ENCODE data around the gene CATSPER3. TPM values are rescaled to one million over a fixed set of nuclear protein-coding genes. Genes with fewer than 3 reads are reported as not detected.

CATSPER3 gene
- total RNA-seq, 6 experiments from 2014 or later = 0.14 to 0.25 (median 0.19) TPM; not detected in 3

- Mint-ChIP-seq H3K27me3 (ENCODE audit: insufficient read depth) (peaks cover 25% of the 10 kb centered on the region), H3K4me1 (ENCODE audit: low read depth) (no peaks in the 10 kb centered on the region), H3K9me3 (no peaks in the 10 kb centered on the region), H3K4me3 (no peak overlapping the region), H3K27ac (no peak overlapping the region), H3K36me3 (ENCODE audit: low read depth) (no peaks in the 10 kb centered on the region)
- no peak for TF ChIP-seq CTCF (IDR thresholded peaks at IDR 0.05)
- DNase-seq = no peak
Observed at GRCh38 chr5:135041145-135041587, 73.5 kb downstream of the CATSPER3 start.

- DNase-seq = no peak
- no peak overlapping the region for H3K4me3 Mint-ChIP-seq
- peaks cover 29% of the 10 kb centered on the region for H3K27me3 Mint-ChIP-seq (ENCODE audit: insufficient read depth)
- TF ChIP-seq CTCF (IDR thresholded peaks at IDR 0.05) = no peak
- H3K36me3 Mint-ChIP-seq (ENCODE audit: low read depth) = no peaks in the 10 kb centered on the region
- H3K4me1 Mint-ChIP-seq (ENCODE audit: low read depth) = no peaks in the 10 kb centered on the region
- H3K9me3 Mint-ChIP-seq = no peaks in the 10 kb centered on the region
- no peak overlapping the region for H3K27ac Mint-ChIP-seq
Observed at GRCh38 chr5:135041726-135042125, 74.0 kb downstream of the CATSPER3 start.

GRCh38 chr5:135042595-135042994, 74.9 kb downstream of the CATSPER3 start:
- no peaks in the 10 kb centered on the region for H3K36me3 Mint-ChIP-seq (ENCODE audit: low read depth)
- TF ChIP-seq CTCF (IDR thresholded peaks at IDR 0.05) = no peak
- H3K27me3 Mint-ChIP-seq (ENCODE audit: insufficient read depth) = peaks cover 27% of the 10 kb centered on the region
- no peaks in the 10 kb centered on the region for H3K4me1 Mint-ChIP-seq (ENCODE audit: low read depth)
- DNase-seq = no peak
- no peak overlapping the region for H3K27ac Mint-ChIP-seq
- no peak overlapping the region for H3K4me3 Mint-ChIP-seq
- H3K9me3 Mint-ChIP-seq = no peaks in the 10 kb centered on the region

GRCh38 chr5:135045488-135045887, 77.8 kb downstream of the CATSPER3 start:
- H3K27me3 Mint-ChIP-seq (ENCODE audit: insufficient read depth) = peaks cover 23% of the 10 kb centered on the region
- H3K4me3 Mint-ChIP-seq = no peak overlapping the region
- no peak for TF ChIP-seq CTCF (IDR thresholded peaks at IDR 0.05)
- no peaks in the 10 kb centered on the region for H3K9me3 Mint-ChIP-seq
- H3K27ac Mint-ChIP-seq = no peak overlapping the region
- H3K4me1 Mint-ChIP-seq (ENCODE audit: low read depth) = no peaks in the 10 kb centered on the region
- H3K36me3 Mint-ChIP-seq (ENCODE audit: low read depth) = no peaks in the 10 kb centered on the region
- no peak for DNase-seq

- no peak for TF ChIP-seq CTCF (IDR thresholded peaks at IDR 0.05)
- Mint-ChIP-seq H3K9me3 (no peaks in the 10 kb centered on the region), H3K4me3 (no peak overlapping the region), H3K4me1 (ENCODE audit: low read depth) (no peaks in the 10 kb centered on the region), H3K27me3 (ENCODE audit: insufficient read depth) (peaks cover 25% of the 10 kb centered on the region), H3K27ac (no peak overlapping the region), H3K36me3 (ENCODE audit: low read depth) (no peaks in the 10 kb centered on the region)
- DNase-seq = no peak
Observed at GRCh38 chr5:135046661-135047346, 79.1 kb downstream of the CATSPER3 start.
